Caco-2 (cell line): ENCODE results near the gene RGS14. TPM values are rescaled to one million over a fixed set of nuclear protein-coding genes. Genes with fewer than 3 reads are reported as not detected.
A peak's percentile ranks its signal among the peaks of the same experiment; 100 is the strongest.

Experiments
- BruUV-seq: library from RNA; stranded (reverse); fragments of 400-500 nt; replicated peaks from 2 replicates; lab custom pipeline; 2021; lab: Mats Ljungman, UMichigan
- CTCF ChIA-PET: fragments of 300-600 bp; sonication (Branson Sonifier 250); formaldehyde crosslinking; loops from one replicate; lab custom pipeline; 2022; ENCODE audit warnings: antibody characterized with exemption; lab: Charles Lee
- POLR2A ChIA-PET: fragments of 300-600 bp; sonication (Branson Sonifier 250); formaldehyde crosslinking; loops from one replicate; lab custom pipeline; 2022; ENCODE audit warnings: antibody characterized with exemption; lab: Charles Lee
- DNase-seq, 2 experiments: peaks; one replicate each; pipeline versions ENCODE4 v3.0.0 to v3.0.0-alpha.2; 2020 to 2022
- H3K27me3 ChIP-seq: replicated peaks from 2 replicates; pipeline ENCODE4 v1.6.0; 2011; ENCODE audit warnings: low read length; ENCODE audit not compliant: control insufficient read depth, insufficient read depth
- H3K36me3 ChIP-seq: 2 replicates; pipeline ENCODE4 v1.5.1; 2011; ENCODE audit warnings: low read length; ENCODE audit not compliant: control insufficient read depth, insufficient read depth
- H3K4me1 ChIP-seq: fragments of 250-450 bp; sonication (Bioruptor Pico); 2 replicates; pipeline ENCODE4 v1.5.1; 2020; ENCODE audit warnings: mild to moderate bottlenecking
- H3K4me3 ChIP-seq: 2 replicates; pipeline ENCODE4 v1.5.1; 2011; ENCODE audit warnings: low read depth, mild to moderate bottlenecking, control low read depth, low read length
- H3K9me3 ChIP-seq: fragments of 250-450 bp; sonication (Bioruptor Pico); 2 replicates; pipeline ENCODE4 v1.5.1; 2020; ENCODE audit warnings: mild to moderate bottlenecking, moderate library complexity
- H3K27ac Mint-ChIP-seq: one replicate; pipeline ENCODE4 v1.8.0; 2022; ENCODE audit warnings: mixed read lengths; ENCODE audit not compliant: unreplicated experiment
- H3K27me3 Mint-ChIP-seq: one replicate; pipeline ENCODE4 v1.8.0; 2022; ENCODE audit warnings: mixed read lengths; ENCODE audit not compliant: insufficient read depth, unreplicated experiment
- H3K36me3 Mint-ChIP-seq: one replicate; pipeline ENCODE4 v1.8.0; 2022; ENCODE audit warnings: mild to moderate bottlenecking, mixed read lengths; ENCODE audit not compliant: insufficient read depth, unreplicated experiment
- H3K4me1 Mint-ChIP-seq: one replicate; pipeline ENCODE4 v1.8.0; 2022; ENCODE audit warnings: low read depth, mixed read lengths; ENCODE audit not compliant: unreplicated experiment
- H3K4me3 Mint-ChIP-seq: one replicate; pipeline ENCODE4 v1.8.0; 2022; ENCODE audit warnings: mild to moderate bottlenecking, moderate library complexity, mixed read lengths; ENCODE audit not compliant: unreplicated experiment
- H3K9me3 Mint-ChIP-seq: one replicate; pipeline ENCODE4 v1.8.0; 2022; ENCODE audit warnings: mixed read lengths; ENCODE audit not compliant: unreplicated experiment
- CTCF ChIP-seq, 2 experiments: fragments of 200-600 bp in 1 of 2; IDR thresholded peaks; 1 replicate in 1 of 2; 2 replicates in 1 of 2; pipeline versions ENCODE4 v1.5.1 to v1.8.0; 2011 to 2022; ENCODE audit warnings: antibody characterized with exemption in 1 of 2, control low read depth in 1 of 2, inconsistent platforms in 1 of 2, low read depth in 1 of 2, low read length in 1 of 2, mild to moderate bottlenecking in 1 of 2, moderate library complexity in 1 of 2; ENCODE audit not compliant: insufficient read depth in 1 of 2, severe bottlenecking in 1 of 2, unreplicated experiment in 1 of 2
- intact Hi-C: fragments of 100-400 bp; cut with micrococcal nuclease; formaldehyde crosslinking; loops from one replicate; pipeline ENCODE4 v1.10.0; 2022; ENCODE audit not compliant: unreplicated experiment
- total RNA-seq: library from RNA; stranded (reverse); gene quantifications from 2 replicates; pipeline ENCODE4 v1.2.3, GENCODE V29; 2022

Gene RGS14
- total RNA-seq, 1 experiment from 2014 or later = 15.2 TPM

GRCh38 chr5:177367981-177368868, 10.5 kb downstream of the RGS14 start:
- H3K27me3 Mint-ChIP-seq = no peaks in the 10 kb centered on the region
- H3K4me3 Mint-ChIP-seq = no peak overlapping the region
- H3K27ac Mint-ChIP-seq = no peak overlapping the region

GRCh38 chr5:177368869-177369644, 11.3 kb downstream of the RGS14 start:
- intact Hi-C loops = no loop called here
- Histone ChIP-seq H3K4me3 (no peak overlapping the region), H3K9me3 (no peaks in the 10 kb centered on the region), H3K27me3 (no peaks in the 10 kb centered on the region), H3K36me3 (no peaks in the 10 kb centered on the region; the same call in 1 of the 2 replicates), H3K4me1 (peaks cover 23% of the 10 kb centered on the region)
- Mint-ChIP-seq H3K9me3 (no peaks in the 10 kb centered on the region), H3K4me1 (peaks cover 15% of the 10 kb centered on the region), H3K4me3 (peak overlapping the region; percentile 31), H3K36me3 (peaks cover 5% of the 10 kb centered on the region), H3K27me3 (no peaks in the 10 kb centered on the region), H3K27ac (peak overlapping the region; percentile 36)
- no TSS peak for BruUV-seq
- ChIA-PET POLR2A (interaction anchor here (0.6 to 2.6 kb wide), 3 partner anchors 10 to 78 kb away, joined by 3 to 22 read pairs (median 3); partner anchors contain the start of genes LMAN2 and PRR7), CTCF (interaction anchor here (0.7 to 2.7 kb wide), 15 partner anchors 10 to 129 kb away, joined by 3 to 31 read pairs (median 5); partner anchors contain the start of genes GRK6, LMAN2 and PDLIM7)
- DNase-seq = peak in 1 of 2 experiments; percentile 69
- peak; percentile 72 to 77 for TF ChIP-seq CTCF (IDR thresholded peaks at IDR 0.05; ENCODE audit: insufficient read depth in 1 of 2, low read depth in 1 of 2, low read length in 1 of 2, severe bottlenecking in 1 of 2, unreplicated experiment in 1 of 2)

More at GRCh38 chr5:177367981-177368868, 10.5 kb downstream of the RGS14 start:
- no peak for TF ChIP-seq CTCF (IDR thresholded peaks at IDR 0.05; ENCODE audit: insufficient read depth in 1 of 2, low read depth in 1 of 2, low read length in 1 of 2, severe bottlenecking in 1 of 2, unreplicated experiment in 1 of 2)
- Histone ChIP-seq H3K9me3 (no peaks in the 10 kb centered on the region), H3K36me3 (no peaks in the 10 kb centered on the region; the same call in 1 of the 2 replicates), H3K4me1 (peaks cover 22% of the 10 kb centered on the region), H3K4me3 (no peak overlapping the region), H3K27me3 (no peaks in the 10 kb centered on the region)
- no TSS peak for BruUV-seq
- intact Hi-C loops = no loop called here
- no peaks in the 10 kb centered on the region for H3K36me3 Mint-ChIP-seq
- H3K9me3 Mint-ChIP-seq = no peaks in the 10 kb centered on the region
- peaks cover 15% of the 10 kb centered on the region for H3K4me1 Mint-ChIP-seq
- ChIA-PET CTCF (interaction anchor here (0.7 to 2.7 kb wide), 12 partner anchors 10 to 129 kb away, joined by 3 to 31 read pairs (median 6); partner anchors contain the start of genes GRK6, LMAN2 and PDLIM7), POLR2A (interaction anchor here (0.7 to 2.6 kb wide), 2 partner anchors 11 to 16 kb away, joined by 3 to 22 read pairs; partner anchors contain the start of gene LMAN2)
- DNase-seq = no peak
